GM12873 (cell line): Measurements from ENCODE around the gene HIPK2.

Experiments used
- CTCF ChIP-seq: IDR thresholded peaks from 2 replicates; pipeline ENCODE4 v1.5.1; 2012; ENCODE audit warnings: low read depth, mild to moderate bottlenecking, moderate library complexity, low read length, control low read depth; ENCODE audit not compliant: insufficient read depth; ENCODE audit errors: missing control alignments

HIPK2 gene

GRCh38 chr7:139753081-139753692 lies 24.6 kb downstream of the HIPK2 start:
- peak; percentile 31 for TF ChIP-seq CTCF

GRCh38 chr7:139752604-139753003 lies 25.2 kb downstream of the HIPK2 start:
- TF ChIP-seq CTCF = no peak

GRCh38 chr7:139752148-139752547 lies 25.6 kb downstream of the HIPK2 start:
- TF ChIP-seq CTCF = no peak

GRCh38 chr7:139750459-139751095 lies 27.2 kb downstream of the HIPK2 start:
- TF ChIP-seq CTCF = no peak

- TF ChIP-seq CTCF = no peak
These were observed 28.3 kb downstream of the HIPK2 start for GRCh38 chr7:139749545-139749944.

- no peak for TF ChIP-seq CTCF
These were observed 28.9 kb downstream of the HIPK2 start for GRCh38 chr7:139748941-139749340.

- no peak for TF ChIP-seq CTCF
These were observed 29.4 kb downstream of the HIPK2 start for GRCh38 chr7:139748373-139748765.
